ENCODE results near the gene NAA10. TPM values are rescaled to one million over a fixed set of nuclear protein-coding genes. Genes with fewer than 3 reads are reported as not detected.
A peak's percentile ranks its signal among the peaks of the same experiment; 100 is the strongest.

Gene NAA10
- total and polyA plus RNA-seq, 5 donors = 61.1 to 108 (median 66.4) TPM

GRCh38 chrX:153955228-153955732, 20.4 kb upstream of the NAA10 start:
- WGBS = 65% methylated on average over 12 of the region's 12 CpGs
- no peak overlapping the region for H3K27ac ChIP-seq (ENCODE audit: low read length)
- H3K9me3 ChIP-seq (ENCODE audit: control insufficient read depth, low read length) = no peaks in the 10 kb centered on the region
- intact Hi-C loops (cut with DNase I) = loop anchor here in 2 of 4 donors (10.0 kb wide), 1 partner anchor 190 kb away; the partner anchor contains the start of gene PLXNB3 (in 2 of the 2)
- H3K27me3 ChIP-seq (ENCODE audit: control insufficient read depth, insufficient read depth) = no peaks in the 10 kb centered on the region
- H3K4me1 ChIP-seq (ENCODE audit: control insufficient read depth, insufficient read depth, low read length) = no peaks in the 10 kb centered on the region
- H3K4me3 ChIP-seq (ENCODE audit: low read length) = no peak overlapping the region
- DNase-seq (peak in 1 of 3 donors; percentile 35), ATAC-seq (no peak)

DNA sequence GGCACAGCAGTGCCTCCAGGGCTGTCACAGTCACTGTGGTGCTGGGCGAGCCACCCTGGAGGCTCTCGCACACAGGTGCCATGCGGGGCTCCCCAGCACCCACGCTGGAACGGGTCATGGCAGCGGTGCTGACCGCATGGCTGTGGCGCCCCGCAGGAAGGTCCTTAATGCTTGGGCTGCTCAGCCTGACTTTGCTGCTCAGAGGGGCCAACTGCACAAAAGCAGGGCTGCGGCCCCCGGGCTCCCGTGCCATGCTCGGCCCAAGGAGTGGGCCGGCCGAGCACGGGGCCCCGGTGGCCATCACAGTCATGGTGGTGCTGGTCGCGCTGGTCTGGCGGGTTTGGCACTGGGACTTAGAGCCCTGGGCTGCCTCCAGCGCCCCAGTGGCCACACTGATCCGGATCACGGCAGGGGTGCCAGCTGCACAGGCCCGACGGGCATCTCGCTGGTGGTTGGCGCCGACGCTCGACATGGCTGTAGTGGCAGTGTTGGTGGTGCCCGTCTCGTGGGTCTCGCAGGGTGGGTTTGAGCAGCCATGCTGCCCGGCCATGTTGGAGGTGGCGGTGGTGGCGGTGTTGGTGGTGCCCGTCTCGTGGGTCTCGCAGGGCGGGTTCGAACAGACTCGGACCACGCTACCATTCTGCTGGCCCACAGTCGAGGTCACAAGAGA, 19.9 kb upstream of the NAA10 start:
- 92% methylated on average over 44 of the region's 44 CpGs for WGBS
- no peak overlapping the region for H3K4me3 ChIP-seq (ENCODE audit: low read length)
- DNase-seq (peak in 1 of 3 donors; percentile 58), ATAC-seq (no peak)
- H3K4me1 ChIP-seq (ENCODE audit: control insufficient read depth, insufficient read depth, low read length) = no peaks in the 10 kb centered on the region
- H3K27ac ChIP-seq (ENCODE audit: low read length) = no peak overlapping the region
- H3K9me3 ChIP-seq (ENCODE audit: control insufficient read depth, low read length) = no peaks in the 10 kb centered on the region
- H3K27me3 ChIP-seq (ENCODE audit: control insufficient read depth, insufficient read depth) = no peaks in the 10 kb centered on the region
- intact Hi-C loops (cut with DNase I) = loop anchor here in 2 of 4 donors (10.0 kb wide), 1 partner anchor 190 kb away; the partner anchor contains the start of gene PLXNB3 (in 2 of the 2)

DNA sequence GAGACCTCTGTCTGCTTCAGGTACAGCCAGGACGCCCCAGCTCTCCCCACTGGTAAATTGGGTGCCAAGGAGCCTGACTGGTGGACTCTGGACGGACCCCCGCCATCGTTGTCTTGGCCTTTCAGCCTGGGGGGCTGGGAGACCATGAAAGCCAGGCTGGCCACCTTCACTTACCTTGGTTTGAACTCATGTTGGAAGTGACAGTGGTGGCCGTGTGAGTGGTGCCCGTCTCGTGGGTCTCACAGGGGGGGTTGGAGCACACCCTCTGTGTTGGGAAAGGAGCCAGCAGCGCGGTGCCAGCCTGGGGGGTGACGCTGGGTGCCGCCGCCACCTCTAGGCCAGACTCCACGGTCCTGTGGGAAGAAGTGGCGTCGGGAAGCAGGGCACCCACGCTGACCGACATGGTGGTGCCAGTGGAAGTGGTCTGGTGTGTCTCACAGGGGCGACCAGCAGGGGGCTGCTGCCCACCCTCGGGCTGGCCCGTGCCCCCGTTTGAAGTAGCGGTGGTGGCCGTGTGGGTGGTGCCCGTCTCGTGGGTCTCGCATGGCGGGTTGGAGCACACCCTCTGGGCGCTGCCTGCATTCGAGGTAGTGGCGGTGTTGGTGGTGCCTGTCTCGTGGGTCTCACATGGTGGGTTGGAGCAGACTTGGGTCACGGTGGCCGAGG, 19.2 kb upstream of the NAA10 start:
- H3K27ac ChIP-seq (ENCODE audit: low read length) = no peak overlapping the region
- DNase-seq = peak in 1 of 3 donors; percentile 63
- intact Hi-C loops (cut with DNase I) = loop anchor here in 3 of 4 donors (2.0 to 10.0 kb wide), 2 partner anchors 189 kb away; partner anchors contain the start of gene PLXNB3 (in 3 of the 3)
- no peak for ATAC-seq
- WGBS = 76% methylated on average over 33 of the region's 33 CpGs
- H3K4me1 ChIP-seq (ENCODE audit: control insufficient read depth, insufficient read depth, low read length) = no peaks in the 10 kb centered on the region
- H3K4me3 ChIP-seq (ENCODE audit: low read length) = no peak overlapping the region
- no peaks in the 10 kb centered on the region for H3K9me3 ChIP-seq (ENCODE audit: control insufficient read depth, low read length)
- H3K27me3 ChIP-seq (ENCODE audit: control insufficient read depth, insufficient read depth) = no peaks in the 10 kb centered on the region

DNA sequence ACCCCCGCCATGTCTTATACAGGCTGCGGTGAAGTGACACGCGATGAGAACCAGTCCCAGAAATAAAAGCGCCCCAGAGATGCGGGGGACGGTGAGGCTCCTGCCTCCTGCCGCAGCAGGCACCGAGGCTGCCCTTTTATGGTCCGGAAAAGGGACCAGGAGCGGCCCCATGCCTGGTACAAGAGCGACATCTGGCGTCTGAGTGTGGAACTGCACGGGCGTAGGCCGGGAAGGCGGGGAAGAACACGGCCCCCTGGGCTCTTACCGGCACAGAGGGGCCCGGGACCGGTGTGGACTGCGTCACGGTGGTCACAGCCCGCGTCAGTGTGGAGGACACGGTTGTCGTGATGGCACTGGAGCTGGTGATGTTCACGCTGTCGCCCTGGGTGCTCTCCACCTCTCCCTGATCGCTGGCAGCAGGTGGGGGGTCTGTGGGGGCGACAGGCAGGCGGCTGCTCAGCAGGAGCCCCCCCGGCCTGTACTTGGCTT, 18.5 kb upstream of the NAA10 start:
- Histone ChIP-seq H3K4me1 (ENCODE audit: control insufficient read depth, insufficient read depth, low read length) (no peaks in the 10 kb centered on the region), H3K27me3 (ENCODE audit: control insufficient read depth, insufficient read depth) (no peaks in the 10 kb centered on the region), H3K4me3 (ENCODE audit: low read length) (no peak overlapping the region), H3K27ac (ENCODE audit: low read length) (peak overlapping the region; percentile 59), H3K9me3 (ENCODE audit: control insufficient read depth, low read length) (no peaks in the 10 kb centered on the region)
- ATAC-seq (peak; percentile 59 to 61), DNase-seq (peak; percentile 72 to 87 (median 87))
- 20% methylated on average over 33 of the region's 33 CpGs for WGBS
- intact Hi-C loops (cut with DNase I) = loop anchor here in 3 of 4 donors (2.0 to 10.0 kb wide), 2 partner anchors 189 kb away; partner anchors contain the start of gene PLXNB3 (in 3 of the 3)

- Histone ChIP-seq H3K4me3 (ENCODE audit: low read length) (no peak overlapping the region), H3K27me3 (ENCODE audit: control insufficient read depth, insufficient read depth) (no peaks in the 10 kb centered on the region), H3K4me1 (ENCODE audit: control insufficient read depth, insufficient read depth, low read length) (no peaks in the 10 kb centered on the region), H3K27ac (ENCODE audit: low read length) (no peak overlapping the region), H3K9me3 (ENCODE audit: control insufficient read depth, low read length) (no peaks in the 10 kb centered on the region)
- intact Hi-C loops (cut with DNase I) = loop anchor here in 3 of 4 donors (2.0 to 10.0 kb wide), 2 partner anchors 188 kb away; partner anchors contain the start of gene PLXNB3 (in 3 of the 3)
- WGBS = 90% methylated on average over 32 of the region's 32 CpGs
- ATAC-seq = no peak
- DNase-seq = no peak
Observed at GRCh38 chrX:153952373-153953026, 17.7 kb upstream of the NAA10 start.

- WGBS = 93% methylated on average over 26 of the region's 28 CpGs
- Histone ChIP-seq H3K27ac (ENCODE audit: low read length) (no peak overlapping the region), H3K9me3 (ENCODE audit: control insufficient read depth, low read length) (no peaks in the 10 kb centered on the region), H3K4me3 (ENCODE audit: low read length) (no peak overlapping the region), H3K4me1 (ENCODE audit: control insufficient read depth, insufficient read depth, low read length) (no peaks in the 10 kb centered on the region), H3K27me3 (ENCODE audit: control insufficient read depth, insufficient read depth) (no peaks in the 10 kb centered on the region)
- no peak for ATAC-seq
- DNase-seq = no peak
- intact Hi-C loops (cut with DNase I) = loop anchor here in 3 of 4 donors (2.0 to 10.0 kb wide), 2 partner anchors 187 kb away; partner anchors contain the start of gene PLXNB3 (in 3 of the 3)
Observed at GRCh38 chrX:153951683-153952372, 17.0 kb upstream of the NAA10 start.

GRCh38 chrX:153950127-153950526, 15.3 kb upstream of the NAA10 start:
- intact Hi-C loops (cut with DNase I) = loop anchor here in 2 of 4 donors (10.0 kb wide), 1 partner anchor 185 kb away; the partner anchor contains the start of gene PLXNB3 (in 2 of the 2)
- 78% methylated on average over 19 of the region's 19 CpGs for WGBS
- Histone ChIP-seq H3K4me3 (ENCODE audit: low read length) (no peak overlapping the region), H3K9me3 (ENCODE audit: control insufficient read depth, low read length) (no peaks in the 10 kb centered on the region), H3K27ac (ENCODE audit: low read length) (no peak overlapping the region), H3K27me3 (ENCODE audit: control insufficient read depth, insufficient read depth) (no peaks in the 10 kb centered on the region), H3K4me1 (ENCODE audit: control insufficient read depth, insufficient read depth, low read length) (no peaks in the 10 kb centered on the region)
- DNase-seq (no peak), ATAC-seq (no peak)

- 43% methylated on average over 30 of the region's 30 CpGs for WGBS
- H3K27me3 ChIP-seq (ENCODE audit: control insufficient read depth, insufficient read depth) = no peaks in the 10 kb centered on the region
- H3K27ac ChIP-seq (ENCODE audit: low read length) = peak overlapping the region; percentile 7
- H3K9me3 ChIP-seq (ENCODE audit: control insufficient read depth, low read length) = no peaks in the 10 kb centered on the region
- no peak for DNase-seq
- intact Hi-C loops (cut with DNase I) = no loop called here
- H3K4me3 ChIP-seq (ENCODE audit: low read length) = no peak overlapping the region
- ATAC-seq = peak in 1 of 2 donors; percentile 27
- H3K4me1 ChIP-seq (ENCODE audit: control insufficient read depth, insufficient read depth, low read length) = no peaks in the 10 kb centered on the region
Observed at GRCh38 chrX:153948847-153949805, 14.3 kb upstream of the NAA10 start.

GRCh38 chrX:153948002-153948466, 13.2 kb upstream of the NAA10 start:
- ATAC-seq = peak; percentile 9 to 60
- Histone ChIP-seq H3K27ac (ENCODE audit: low read length) (peak overlapping the region; percentile 14), H3K4me1 (ENCODE audit: control insufficient read depth, insufficient read depth, low read length) (no peaks in the 10 kb centered on the region), H3K27me3 (ENCODE audit: control insufficient read depth, insufficient read depth) (no peaks in the 10 kb centered on the region), H3K4me3 (ENCODE audit: low read length) (no peak overlapping the region), H3K9me3 (ENCODE audit: control insufficient read depth, low read length) (no peaks in the 10 kb centered on the region)
- WGBS = 37% methylated on average over 10 of the region's 10 CpGs
- DNase-seq = peak in 2 of 3 donors; percentile 55 to 63
- intact Hi-C loops (cut with DNase I) = no loop called here
